GM21526 (cell line): ENCODE results near the gene ARAP1.

ENCODE experiments used
- ATAC-seq: cut with Tn5 transposase; IDR thresholded peaks from one replicate; pipeline ENCODE4 v1.9.1; 2021; ENCODE audit warnings: moderate library complexity; ENCODE audit not compliant: unreplicated experiment, low FRiP score

ARAP1 gene

GRCh38 chr11:72744474-72744873 lies 7.7 kb downstream of the ARAP1 start:
- ATAC-seq = no peak

DNA sequence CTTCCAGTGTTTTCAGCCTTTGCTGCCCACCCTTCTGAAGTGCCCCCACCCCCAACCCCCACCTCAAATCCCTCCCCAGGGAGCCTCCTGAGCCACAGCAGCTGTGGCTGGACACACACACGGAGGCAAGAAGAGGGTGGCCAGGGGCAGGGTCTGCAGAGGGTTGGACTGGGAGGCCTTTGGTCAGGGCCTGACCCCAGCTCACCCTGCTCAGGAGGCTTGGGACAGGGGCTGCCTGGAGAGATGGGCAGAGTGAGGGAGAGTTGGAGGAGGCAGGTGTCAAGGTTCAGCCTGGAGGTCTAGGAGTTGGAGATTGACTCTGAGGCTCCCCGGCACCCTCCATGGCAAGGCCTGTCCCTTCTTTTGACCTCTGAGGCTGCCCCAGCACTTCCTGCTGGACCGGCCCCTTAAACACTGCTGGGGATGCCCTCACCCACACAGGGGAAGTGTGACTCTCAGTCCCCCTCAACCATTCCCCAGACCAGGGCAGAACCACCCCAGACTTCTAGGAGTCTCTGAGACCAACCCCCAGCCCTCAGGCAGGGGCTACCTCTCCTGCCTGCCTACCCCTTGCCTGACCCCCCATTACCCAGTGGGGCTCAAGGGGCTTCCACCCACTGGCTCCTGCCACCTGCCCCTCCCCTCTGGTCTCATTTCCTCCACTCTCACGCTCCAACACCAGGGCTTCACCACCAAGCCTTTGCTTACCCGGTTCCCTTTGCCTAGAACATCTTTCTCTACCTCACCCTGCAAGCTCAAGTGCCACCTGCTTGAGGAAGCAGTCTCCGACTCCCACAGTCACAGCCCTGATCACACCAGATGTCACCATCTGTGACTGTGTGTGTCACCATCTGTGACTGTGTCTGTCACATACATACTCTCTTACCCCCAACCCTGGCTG lies 8.6 kb downstream of the ARAP1 start:
- ATAC-seq = peak; percentile 54

DNA sequence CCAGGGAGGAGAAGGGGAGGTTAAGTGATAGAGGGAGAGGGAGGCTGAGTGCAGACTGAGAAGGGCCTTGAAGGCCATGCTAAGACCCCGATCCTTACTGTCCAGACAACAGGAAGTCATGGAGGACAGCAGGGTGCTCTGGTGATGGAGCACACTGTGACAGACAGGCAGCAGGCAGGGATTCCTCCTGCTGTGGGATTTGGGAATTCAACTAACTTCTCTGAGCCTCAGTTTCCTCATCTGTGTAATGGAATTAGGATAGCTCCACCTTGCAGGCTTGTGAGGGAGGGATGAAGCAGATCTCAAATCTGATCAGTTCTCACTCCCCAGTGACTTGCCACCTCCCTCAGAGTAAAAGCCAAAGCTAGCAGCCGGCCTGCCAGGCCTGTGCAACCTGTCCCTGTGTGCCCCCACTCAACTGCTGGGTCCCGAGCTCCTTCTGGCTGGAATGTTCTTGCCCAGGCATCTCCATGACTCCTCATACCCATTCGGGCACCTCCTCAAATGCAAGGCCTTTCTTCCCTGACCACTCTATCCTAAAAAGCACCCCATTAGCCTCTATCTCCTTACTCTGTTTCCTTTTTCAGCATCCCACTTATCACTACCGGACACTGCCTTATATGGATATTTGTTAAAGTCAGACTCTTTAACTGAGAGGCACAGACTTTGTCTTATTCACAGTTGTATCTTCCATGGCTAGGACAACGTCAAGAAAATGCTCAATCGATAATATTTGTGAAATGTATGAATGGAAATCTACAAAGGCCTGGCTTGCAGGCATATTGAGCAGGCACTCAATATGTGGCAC lies 9.5 kb downstream of the ARAP1 start:
- no peak for ATAC-seq

DNA sequence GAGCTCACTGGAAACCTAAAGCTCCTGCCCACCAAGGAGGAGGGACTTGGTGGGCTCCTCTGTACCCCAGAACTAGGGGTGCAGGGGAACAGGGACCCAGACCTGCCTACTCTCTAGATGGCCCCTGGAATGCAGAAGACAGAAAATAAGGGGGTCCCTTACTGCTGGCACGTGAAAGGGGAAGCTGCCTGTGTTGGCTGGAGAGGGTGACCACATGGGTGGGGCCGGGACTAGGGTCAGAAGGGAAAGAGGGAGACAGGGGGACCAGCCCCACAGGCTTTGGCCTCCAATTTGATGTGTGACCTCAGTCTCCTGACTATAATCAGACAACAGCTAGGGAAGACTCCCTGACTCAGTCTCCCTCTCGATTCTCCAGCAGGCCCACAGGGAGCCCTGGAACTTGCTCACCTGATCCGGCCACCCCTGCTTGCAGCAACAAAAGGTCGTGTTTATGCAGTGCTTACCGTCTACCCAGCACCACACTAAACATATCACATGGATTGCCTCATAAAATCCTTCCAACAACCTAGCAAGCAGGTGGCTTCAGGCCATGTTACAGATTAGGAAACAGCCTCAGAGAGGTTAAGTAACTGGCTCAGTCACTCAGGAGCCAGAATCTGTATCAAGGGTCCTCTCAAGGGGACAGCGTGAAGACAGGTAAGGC lies 10.2 kb downstream of the ARAP1 start:
- ATAC-seq = no peak

DNA sequence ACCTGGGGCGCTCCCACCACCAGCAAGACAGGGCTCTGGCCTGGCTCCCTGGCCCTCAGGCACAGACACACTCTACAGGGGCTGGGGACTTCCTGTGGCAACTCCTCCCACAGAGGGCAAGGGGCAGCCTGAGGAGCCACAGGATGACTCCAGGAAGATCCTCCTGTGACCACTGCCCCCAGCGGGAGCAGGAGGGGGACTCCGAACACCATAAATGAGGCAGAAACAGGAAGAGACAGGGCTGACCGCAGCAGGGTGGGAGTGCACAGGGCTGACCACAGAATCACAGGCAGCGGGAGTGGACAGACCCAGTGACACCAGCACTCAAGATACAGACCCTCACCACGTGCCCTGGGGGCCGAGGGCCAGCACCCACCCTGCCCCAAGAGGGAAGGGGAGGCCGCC lies 10.8 kb downstream of the ARAP1 start:
- ATAC-seq = no peak

- ATAC-seq = no peak
Measured at GRCh38 chr11:72740562-72741428, 11.4 kb downstream of the ARAP1 start.

GRCh38 chr11:72740060-72740424 lies 12.2 kb downstream of the ARAP1 start:
- ATAC-seq = no peak

DNA sequence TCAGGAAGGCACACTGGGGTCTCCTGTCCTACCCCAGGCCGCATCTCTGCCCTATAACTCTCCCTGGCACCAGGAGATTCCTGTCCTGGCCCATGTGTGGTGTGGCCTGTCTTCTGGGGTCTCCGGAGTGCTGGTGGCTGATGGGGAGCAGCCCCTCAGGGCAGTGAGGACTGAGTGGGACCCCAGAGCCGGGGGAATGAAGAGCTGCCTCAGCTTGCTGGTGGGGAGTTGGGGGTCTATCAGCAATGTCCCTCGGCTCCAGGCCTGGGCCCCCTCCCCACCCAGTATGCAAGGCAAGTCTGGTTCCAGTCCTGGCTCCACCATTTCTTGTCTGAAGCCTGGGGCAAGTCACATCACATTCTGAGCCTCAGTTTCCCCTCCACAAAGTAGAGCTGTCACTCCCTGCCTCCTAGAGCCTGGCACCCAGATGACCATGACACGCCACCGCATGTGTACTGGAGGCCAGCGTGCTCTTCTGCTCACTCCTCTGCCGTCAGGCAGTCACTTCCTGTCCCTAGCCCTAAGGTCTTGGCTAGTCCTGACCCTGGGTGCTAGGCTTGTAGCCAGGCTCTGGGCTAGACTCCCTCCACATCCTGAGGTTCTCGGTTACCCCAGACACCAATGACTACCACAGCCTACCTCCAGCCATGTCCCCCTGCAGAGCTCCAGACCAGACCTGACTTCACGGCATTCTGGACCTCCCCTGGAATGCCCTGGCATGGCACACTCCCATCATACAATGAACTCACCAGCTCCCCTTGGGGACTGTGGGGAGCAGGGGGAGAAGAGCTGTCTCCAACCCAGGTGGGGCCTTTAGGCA lies 12.8 kb downstream of the ARAP1 start:
- ATAC-seq = no peak

- ATAC-seq = no peak
Measured at GRCh38 chr11:72738199-72739141, 13.7 kb downstream of the ARAP1 start.

DNA sequence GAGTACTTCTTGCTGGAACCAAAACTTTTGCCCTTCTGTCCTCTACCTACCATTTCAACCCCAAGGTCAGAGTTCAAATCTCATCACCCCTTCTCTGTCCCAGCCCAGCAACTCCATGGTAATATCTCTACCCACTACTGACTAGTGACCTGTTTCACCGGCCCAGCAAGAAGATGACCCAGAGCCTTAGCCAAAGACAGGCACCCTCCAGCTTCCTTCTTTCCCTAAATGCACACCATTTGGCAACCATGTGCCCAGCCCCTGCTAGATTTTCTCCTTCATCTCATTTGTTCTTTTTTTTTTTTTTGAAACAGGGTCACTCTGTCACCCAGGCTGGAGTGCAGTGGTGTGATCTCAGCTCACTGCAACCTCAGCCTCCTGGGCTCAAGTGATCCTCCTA lies 14.9 kb downstream of the ARAP1 start:
- ATAC-seq = no peak

DNA sequence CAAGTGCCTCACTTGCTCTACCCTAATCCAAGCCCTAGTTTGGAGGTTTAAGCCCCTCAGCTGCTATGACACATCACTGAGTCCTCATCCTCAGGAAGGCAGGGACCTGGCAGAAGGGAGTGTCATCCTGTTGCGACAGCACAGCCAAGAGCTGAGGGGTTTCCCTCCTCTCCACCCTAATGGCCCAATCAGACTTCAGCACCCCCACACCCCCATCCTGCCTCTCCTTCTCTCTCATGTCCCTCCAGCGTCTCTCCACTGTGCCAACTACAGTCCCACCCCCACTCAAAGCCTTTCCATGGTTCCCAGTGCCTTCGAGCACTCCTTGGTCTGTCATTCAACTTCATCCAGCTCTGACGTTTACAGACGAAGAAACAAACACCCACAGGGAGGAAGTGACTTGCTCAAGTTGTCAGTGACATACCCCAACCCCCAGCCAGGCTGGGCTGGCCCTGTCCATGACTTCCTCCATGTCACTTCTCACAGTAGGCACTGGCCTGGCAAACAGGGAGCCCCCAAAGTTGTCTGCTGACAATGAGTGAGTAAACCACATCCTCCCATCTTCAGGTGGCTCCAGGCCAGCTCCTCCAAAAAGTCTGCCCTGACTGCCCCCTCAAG lies 15.6 kb downstream of the ARAP1 start:
- ATAC-seq = no peak

- no peak for ATAC-seq
Measured at GRCh38 chr11:72735495-72736027, 16.6 kb downstream of the ARAP1 start.

- ATAC-seq = no peak
Measured at GRCh38 chr11:72732329-72732728, 19.9 kb downstream of the ARAP1 start.

- no peak for ATAC-seq
Measured at GRCh38 chr11:72730737-72731136, 21.5 kb downstream of the ARAP1 start.

- ATAC-seq = no peak
Measured at GRCh38 chr11:72730243-72730642, 22.0 kb downstream of the ARAP1 start.

- ATAC-seq = no peak
Measured at GRCh38 chr11:72727521-72727920, 24.7 kb downstream of the ARAP1 start.
